ENCODE data around the gene FOSB. TPM values are rescaled to one million over a fixed set of nuclear protein-coding genes. Genes with fewer than 3 reads are reported as not detected.

FOSB gene
- total and polyA plus RNA-seq, 2 donors (not counting 3 experiments of a cell fraction or from before 2014, with no cell fraction given): 2.0 to 10.7 TPM

- no peaks in the 10 kb centered on the region for H3K36me3 ChIP-seq (ENCODE audit: control insufficient read depth in 2 of 2, extremely low read depth in 1 of 2, insufficient read depth in 2 of 2, low read length in 2 of 2)
- CTCF ChIA-PET: interaction anchor here (0.9 to 9.5 kb wide), 12 partner anchors 10 to 300 kb away, joined by 3 to 174 read pairs (median 6); partner anchors contain the start of gene SIX5
- H3K4me1 ChIP-seq (ENCODE audit: control insufficient read depth, extremely low read depth, insufficient read depth, low read length): peaks cover 18% of the 10 kb centered on the region
- no peaks in the 10 kb centered on the region for H3K79me2 ChIP-seq (ENCODE audit: control insufficient read depth, insufficient read depth, low read length)
- peak overlapping the region; percentile 74 for H2AFZ ChIP-seq (ENCODE audit: low read depth, low read length)
- no peaks in the 10 kb centered on the region for H3K9me3 ChIP-seq (replicated peaks; ENCODE audit: control insufficient read depth, insufficient read depth, low read length)
- peak overlapping the region; percentile 33 to 59 (median 45) for H3K4me3 ChIP-seq (replicated peaks in 1 of 3; ENCODE audit: insufficient read depth in 1 of 3, low read depth in 1 of 3, low read length in 3 of 3)
- dilution Hi-C loops (cut with MboI; ENCODE audit: extremely low pct_ligation_motif_present, low sequenced_read_pairs): no loop called here
- BruUV-seq (replicated peaks): TSS peak; percentile 53
- POLR2A ChIA-PET: interaction anchor here (0.8 to 1.7 kb wide), 5 partner anchors 10 to 66 kb away, joined by 4 to 15 read pairs (median 7); no protein-coding TSS in a partner anchor
- no peaks in the 10 kb centered on the region for H4K20me1 ChIP-seq (replicated peaks; ENCODE audit: control insufficient read depth, extremely low read depth, insufficient read depth, low read length)
- H3K9me1 ChIP-seq (replicated peaks; ENCODE audit: control insufficient read depth, extremely low read depth, insufficient read depth, low read length): no peaks in the 10 kb centered on the region
- FAIRE-seq (no peak), DNase-seq (ENCODE audit: low read depth, low spot score) (no peak)
- TF ChIP-seq MYC (IDR thresholded peaks at IDR 0.05; ENCODE audit: low read depth, low read length) (no peak), POLR2A (IDR thresholded peaks at IDR 0.05; ENCODE audit: low read depth, low read length) (no peak), GATA2 (IDR thresholded peaks at IDR 0.05; ENCODE audit: insufficient read depth, insufficient read length, low read depth, low read length) (no peak), POLR2AphosphoS5 (IDR thresholded peaks at IDR 0.05; ENCODE audit: insufficient read depth, low read depth, low read length) (no peak), FOS (IDR thresholded peaks at IDR 0.05; ENCODE audit: borderline replicate concordance, insufficient read depth, low read length) (no peak), EZH2 (IDR thresholded peaks at IDR 0.05; ENCODE audit: borderline replicate concordance, low read depth, low read length, severe bottlenecking) (no peak), CTCF (IDR thresholded peaks at IDR 0.05; ENCODE audit: extremely low read depth in 1 of 2, insufficient read depth in 1 of 2, low read depth in 1 of 2, low read length in 2 of 2) (no peak), JUN (IDR thresholded peaks at IDR 0.05; ENCODE audit: borderline replicate concordance, insufficient read depth, insufficient read length, low read depth) (no peak), MAX (IDR thresholded peaks at IDR 0.05; ENCODE audit: insufficient read depth, insufficient read length) (no peak)
- H3K27me3 ChIP-seq (ENCODE audit: control insufficient read depth in 2 of 2, insufficient read depth in 2 of 2, low read length in 2 of 2): no peaks in the 10 kb centered on the region
- peak overlapping the region; percentile 74 for H3K4me2 ChIP-seq (ENCODE audit: insufficient read depth, low read length)
- H3K9ac ChIP-seq (replicated peaks; ENCODE audit: extremely low read depth, insufficient read depth, low read length): peak overlapping the region; percentile 83
- intact Hi-C loops (cut with micrococcal nuclease): loop anchor here (1.0 kb wide), 2 partner anchors 10 to 18 kb away; no protein-coding TSS in a partner anchor
- peak overlapping the region; percentile 86 for H3K27ac ChIP-seq (ENCODE audit: insufficient read depth, low read depth, low read length)
Measured at GRCh38 chr19:45468803-45469131, 971 bp downstream of the FOSB start.

All from endothelial cell of umbilical vein (primary cell).